ENCODE measurements around the gene ZNF385A.

GRCh38 chr12:54360717-54361456 lies 23.6 kb downstream of the ZNF385A start:
- no peak for TF ChIP-seq ATF2 (IDR thresholded peaks at IDR 0.05; ENCODE audit: low read length)
- no peak for TF ChIP-seq EGR1 (IDR thresholded peaks at IDR 0.05; ENCODE audit: borderline replicate concordance, low read depth, low read length)
- peak; percentile 96 to 99 (median 98) for TF ChIP-seq CTCF (IDR thresholded peaks at IDR 0.05; ENCODE audit: control extremely low read depth in 1 of 3, insufficient read depth in 1 of 3, low read depth in 1 of 3, low read length in 3 of 3)
- no peak for TF ChIP-seq GTF2F1 (IDR thresholded peaks at IDR 0.05; ENCODE audit: borderline replicate concordance, low read depth, low read length)
- TF ChIP-seq KDM1A (IDR thresholded peaks at IDR 0.05; ENCODE audit: borderline replicate concordance, low read length) = no peak
- peak; percentile 49 for TF ChIP-seq ASH2L (IDR thresholded peaks at IDR 0.05; ENCODE audit: low read length)
- no peak for TF ChIP-seq CEBPB (IDR thresholded peaks at IDR 0.05; ENCODE audit: low read depth, low read length)
- no peak for TF ChIP-seq POLR2A (IDR thresholded peaks at IDR 0.05; ENCODE audit: control extremely low read depth in 1 of 2, low read depth in 2 of 2, low read length in 2 of 2)
- TF ChIP-seq, protein P1, sequence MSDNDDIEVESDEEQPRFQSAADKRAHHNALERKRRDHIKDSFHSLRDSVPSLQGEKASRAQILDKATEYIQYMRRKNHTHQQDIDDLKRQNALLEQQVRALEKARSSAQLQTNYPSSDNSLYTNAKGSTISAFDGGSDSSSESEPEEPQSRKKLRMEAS (IDR thresholded peaks at IDR 0.05) = peak; percentile 72
- TF ChIP-seq NANOG (IDR thresholded peaks at IDR 0.05; ENCODE audit: insufficient read depth, low read depth, low read length, poor library complexity, severe bottlenecking) = no peak
